Measurements from ENCODE around the gene NTF3.

Gene NTF3

GRCh38 chr12:5444520-5444919 lies 12.6 kb downstream of the NTF3 start:
- ChIA-PET POLR2A (no interaction called here), CTCF (interaction anchor here (0.8 to 8.9 kb wide), 3 partner anchors 16 to 589 kb away, joined by 3 to 90 read pairs (median 3); no protein-coding TSS in a partner anchor)
- Histone ChIP-seq H3K4me1 (ENCODE audit: control insufficient read depth, insufficient read depth, low read length) (no peaks in the 10 kb centered on the region), H3K36me3 (ENCODE audit: control insufficient read depth in 2 of 2, insufficient read depth in 1 of 2, low read length in 2 of 2) (no peaks in the 10 kb centered on the region), H3K27ac (ENCODE audit: extremely low read depth, low read depth, low read length) (no peak overlapping the region), H3K4me3 (ENCODE audit: low read depth, low read length) (no peak overlapping the region), H3K9me3 (ENCODE audit: control insufficient read depth, insufficient read depth, low read depth, low read length) (no peaks in the 10 kb centered on the region)
- no peak for TF ChIP-seq ZBTB6 (tag by site-specific recombination; IDR thresholded peaks at IDR 0.05)
- no peak for TF ChIP-seq PRDM6 (tag by site-specific recombination; IDR thresholded peaks at IDR 0.05)
- TF ChIP-seq SALL2 (tag by site-specific recombination; IDR thresholded peaks at IDR 0.05; ENCODE audit: borderline replicate concordance) = no peak
- TF ChIP-seq ZNF292 (tag by site-specific recombination; IDR thresholded peaks at IDR 0.05; ENCODE audit: borderline replicate concordance, low read depth) = no peak
- TF ChIP-seq ZNF449 (tag by site-specific recombination; IDR thresholded peaks at IDR 0.05) = no peak
- TF ChIP-seq ZNF2 (tag by site-specific recombination; IDR thresholded peaks at IDR 0.05) = no peak
- TF ChIP-seq ZNF280C (tag by site-specific recombination; IDR thresholded peaks at IDR 0.05) = no peak
- TF ChIP-seq ZFP41 (tag by site-specific recombination; IDR thresholded peaks at IDR 0.05; ENCODE audit: borderline replicate concordance) = no peak
- no peak for TF ChIP-seq ZXDB (tag by site-specific recombination; IDR thresholded peaks at IDR 0.05)
- TF ChIP-seq ZSCAN18 (tag by site-specific recombination; IDR thresholded peaks at IDR 0.05) = no peak

GRCh38 chr12:5447320-5447719 lies 15.4 kb downstream of the NTF3 start:
- no peaks in the 10 kb centered on the region for H3K4me1 ChIP-seq (ENCODE audit: control insufficient read depth, insufficient read depth, low read length)
- H3K36me3 ChIP-seq (ENCODE audit: control insufficient read depth in 2 of 2, insufficient read depth in 1 of 2, low read length in 2 of 2) = no peaks in the 10 kb centered on the region; a peak in 1 of 3 replicates
- no peaks in the 10 kb centered on the region for H3K9me3 ChIP-seq (ENCODE audit: control insufficient read depth, insufficient read depth, low read depth, low read length)
- H3K27ac ChIP-seq (ENCODE audit: extremely low read depth, low read depth, low read length) = no peak overlapping the region
- ChIA-PET CTCF (interaction anchor here (1.1 to 3.0 kb wide), 2 partner anchors 19 to 247 kb away, joined by 3 to 11 read pairs; no protein-coding TSS in a partner anchor), POLR2A (no interaction called here)
- no peak for TF ChIP-seq ZNF488 (tag by site-specific recombination; IDR thresholded peaks at IDR 0.05)
- no peak for TF ChIP-seq ZNF350 (tag by site-specific recombination; IDR thresholded peaks at IDR 0.05)
- TF ChIP-seq SETDB1 (IDR thresholded peaks at IDR 0.05; ENCODE audit: insufficient read length, low read length) = no peak
- no peak for TF ChIP-seq SCRT1 (tag by site-specific recombination; IDR thresholded peaks at IDR 0.05; ENCODE audit: borderline replicate concordance)
- TF ChIP-seq ZNF280C (tag by site-specific recombination; IDR thresholded peaks at IDR 0.05) = no peak
- no peak for TF ChIP-seq ZBTB20 (tag by site-specific recombination; IDR thresholded peaks at IDR 0.05)
- no peak for TF ChIP-seq ZNF132 (tag by site-specific recombination; IDR thresholded peaks at IDR 0.05; ENCODE audit: borderline replicate concordance)
- no peak for TF ChIP-seq KLF16 (tag by site-specific recombination; IDR thresholded peaks at IDR 0.05)
- no peak for TF ChIP-seq ZBTB7A (tag by site-specific recombination; IDR thresholded peaks at IDR 0.05; ENCODE audit: low read depth)
- no peak for TF ChIP-seq ZNF394 (tag by site-specific recombination; IDR thresholded peaks at IDR 0.05; ENCODE audit: borderline replicate concordance)
- TF ChIP-seq ZNF571 (tag by site-specific recombination; IDR thresholded peaks at IDR 0.05) = no peak
- no peak overlapping the region for H3K4me3 ChIP-seq (ENCODE audit: low read depth, low read length)
